ENCODE measurements around the gene XRCC6. TPM values are rescaled to one million over a fixed set of nuclear protein-coding genes. Genes with fewer than 3 reads are reported as not detected.
A peak's percentile ranks its signal among the peaks of the same experiment; 100 is the strongest.
"Not testable (repeated sequence)": the region's sequence is repeated elsewhere in the genome, so short reads cannot be mapped to it uniquely, and the experiment has no call there.

XRCC6 gene
- total RNA-seq, 1 donor: 251 TPM

DNA sequence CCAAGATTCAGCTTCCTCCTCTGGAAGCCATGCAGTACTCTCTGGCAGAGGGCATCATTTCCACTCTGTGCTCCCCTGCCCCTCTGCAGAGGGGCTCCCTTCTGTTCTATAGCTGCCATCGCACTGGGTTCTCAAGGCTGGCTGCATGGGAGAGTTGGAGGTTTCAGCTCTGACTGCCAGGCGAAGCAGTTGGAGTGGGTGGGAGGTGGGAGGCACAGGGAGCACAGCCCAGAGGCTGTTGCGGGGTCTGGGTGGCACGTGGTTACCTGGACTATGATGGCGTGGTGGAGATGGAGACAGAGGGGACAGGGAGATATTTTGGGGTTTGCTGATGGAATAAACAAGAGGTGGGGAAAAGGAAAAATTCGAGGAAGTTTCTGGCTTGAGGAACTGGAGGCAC is 36.2 kb upstream of the XRCC6 start:
- H3K27me3 ChIP-seq (ENCODE audit: insufficient read depth, low read length): no peaks in the 10 kb centered on the region
- peaks cover 41% of the 10 kb centered on the region for H3K79me2 ChIP-seq (ENCODE audit: insufficient read depth, low read length)
- no peak for TF ChIP-seq CTCF (IDR thresholded peaks at IDR 0.05; ENCODE audit: extremely low read depth, low read depth, low read length)

DNA sequence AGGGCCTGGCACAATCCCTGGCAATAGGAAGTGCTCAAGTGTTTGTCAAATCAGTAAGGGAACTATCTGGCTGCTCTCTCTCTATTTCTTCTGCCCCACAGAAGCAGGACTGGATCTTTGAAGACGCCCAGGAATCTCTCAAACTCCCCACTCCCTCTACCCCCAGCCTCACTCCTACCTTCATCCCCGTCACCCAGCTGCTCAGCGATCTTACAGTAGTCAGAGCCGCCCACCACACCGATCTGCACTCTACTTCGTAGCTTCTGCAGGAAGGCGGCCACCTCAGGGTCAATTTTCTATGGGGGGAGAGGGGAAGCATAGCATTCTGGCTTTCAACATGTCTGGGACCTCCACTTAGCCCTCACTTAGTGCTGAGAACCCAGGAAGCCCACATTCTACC is 35.2 kb upstream of the XRCC6 start:
- Histone ChIP-seq H3K79me2 (ENCODE audit: insufficient read depth, low read length) (peaks cover 41% of the 10 kb centered on the region), H4K20me1 (ENCODE audit: insufficient read depth, low read length) (peaks cover 11% of the 10 kb centered on the region), H3K27me3 (ENCODE audit: insufficient read depth, low read length) (no peaks in the 10 kb centered on the region), H3K9me3 (ENCODE audit: low read depth, low read length) (no peaks in the 10 kb centered on the region), H3K4me1 (ENCODE audit: insufficient read depth, low read length) (peaks cover 17% of the 10 kb centered on the region), H3K36me3 (ENCODE audit: insufficient read depth, low read length) (peaks cover 35% of the 10 kb centered on the region), H2AFZ (ENCODE audit: low read length) (no peak overlapping the region), H3K4me3 (ENCODE audit: insufficient read depth, low read length) (no peak overlapping the region), H3K27ac (ENCODE audit: low read depth, low read length) (no peak overlapping the region), H3K4me2 (ENCODE audit: insufficient read depth, low read length) (no peak overlapping the region)
- no peak for TF ChIP-seq CTCF (IDR thresholded peaks at IDR 0.05; ENCODE audit: extremely low read depth, low read depth, low read length)
- no peak for DNase-seq (ENCODE audit: insufficient read length, low spot score, missing footprints)

More for the DNA sequence above, 36.2 kb upstream of the XRCC6 start:
- H3K4me3 ChIP-seq (ENCODE audit: insufficient read depth, low read length): no peak overlapping the region
- H3K4me1 ChIP-seq (ENCODE audit: insufficient read depth, low read length): peaks cover 17% of the 10 kb centered on the region
- no peak overlapping the region for H3K4me2 ChIP-seq (ENCODE audit: insufficient read depth, low read length)
- no peaks in the 10 kb centered on the region for H3K9me3 ChIP-seq (ENCODE audit: low read depth, low read length)
- DNase-seq (ENCODE audit: insufficient read length, low spot score, missing footprints): peak; percentile 54
- H3K27ac ChIP-seq (ENCODE audit: low read depth, low read length): no peak overlapping the region
- H4K20me1 ChIP-seq (ENCODE audit: insufficient read depth, low read length): peaks cover 11% of the 10 kb centered on the region
- H3K36me3 ChIP-seq (ENCODE audit: insufficient read depth, low read length): peaks cover 41% of the 10 kb centered on the region
- no peak overlapping the region for H2AFZ ChIP-seq (ENCODE audit: low read length)

GRCh38 chr22:41587347-41587723 is 33.8 kb upstream of the XRCC6 start:
- Histone ChIP-seq H3K9me3 (ENCODE audit: low read depth, low read length) (no peaks in the 10 kb centered on the region), H3K36me3 (ENCODE audit: insufficient read depth, low read length) (peaks cover 32% of the 10 kb centered on the region), H2AFZ (ENCODE audit: low read length) (no peak overlapping the region), H3K27me3 (ENCODE audit: insufficient read depth, low read length) (no peaks in the 10 kb centered on the region), H3K4me3 (ENCODE audit: insufficient read depth, low read length) (no peak overlapping the region), H3K27ac (ENCODE audit: low read depth, low read length) (no peak overlapping the region), H4K20me1 (ENCODE audit: insufficient read depth, low read length) (peaks cover 11% of the 10 kb centered on the region), H3K4me2 (ENCODE audit: insufficient read depth, low read length) (peak overlapping the region; percentile 95), H3K79me2 (ENCODE audit: insufficient read depth, low read length) (peaks cover 41% of the 10 kb centered on the region), H3K4me1 (ENCODE audit: insufficient read depth, low read length) (peaks cover 17% of the 10 kb centered on the region)
- no peak for TF ChIP-seq CTCF (IDR thresholded peaks at IDR 0.05; ENCODE audit: extremely low read depth, low read depth, low read length)
- no peak for DNase-seq (ENCODE audit: insufficient read length, low spot score, missing footprints)

DNA sequence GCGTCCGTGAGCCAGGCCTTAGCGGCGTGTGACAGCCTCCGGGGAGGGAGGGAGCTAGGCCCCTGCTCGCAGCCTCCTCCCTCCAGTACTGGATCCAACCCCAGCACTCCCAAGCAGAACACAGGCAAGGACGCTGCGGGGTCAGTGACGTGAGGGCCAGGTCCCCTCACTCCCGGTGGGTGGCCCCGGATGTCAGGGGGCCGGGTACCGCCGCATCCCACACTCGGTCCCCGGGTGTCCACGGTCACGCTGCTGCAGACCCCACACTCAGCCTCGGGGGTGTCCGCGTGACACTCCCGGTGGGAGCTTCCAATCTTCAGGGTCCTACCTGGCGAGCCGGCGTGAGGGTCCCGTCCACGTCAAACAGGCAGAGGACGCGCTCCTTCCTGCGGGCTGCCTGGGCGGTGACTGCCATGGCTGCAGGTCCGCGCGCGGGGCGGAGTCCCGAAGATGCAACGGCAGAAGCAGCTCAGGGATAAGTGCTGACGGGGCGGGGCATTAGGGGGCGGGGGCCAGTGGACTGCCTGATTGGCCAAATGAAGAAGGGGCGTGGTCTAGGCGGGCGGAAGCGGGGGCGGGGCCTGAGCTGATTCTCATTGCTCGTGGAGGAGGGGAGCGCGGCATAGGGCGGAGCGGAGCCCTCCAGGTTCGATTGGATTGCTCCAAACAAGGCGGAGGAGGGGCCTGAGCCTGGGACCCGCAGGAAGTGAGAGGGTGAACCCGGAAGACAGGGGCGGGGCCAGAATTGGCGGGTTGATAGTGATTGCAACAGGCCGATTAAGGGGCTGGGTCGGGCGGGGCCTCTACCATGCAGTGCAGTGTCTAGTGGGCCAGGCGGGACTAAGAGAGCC is 31.5 kb upstream of the XRCC6 start, which contains the start of gene PMM1:
PMM1 (minus strand) TSS at position 450 of the 851 bp plus-strand sequence; CDS start at position 415, 35 bp downstream.
- Histone ChIP-seq H3K27me3 (ENCODE audit: insufficient read depth, low read length) (no peaks in the 10 kb centered on the region), H2AFZ (ENCODE audit: low read length) (peak within 1 kb of the TSS; percentile 89), H3K4me1 (ENCODE audit: insufficient read depth, low read length) (peaks cover 17% of the 10 kb centered on the region), H3K27ac (ENCODE audit: low read depth, low read length) (peak within 1 kb of the TSS; percentile 81), H3K4me3 (ENCODE audit: insufficient read depth, low read length) (peak within 1 kb of the TSS; percentile 99), H3K79me2 (ENCODE audit: insufficient read depth, low read length) (peaks cover 38% of the 10 kb centered on the region), H3K36me3 (ENCODE audit: insufficient read depth, low read length) (peaks cover 11% of the 10 kb centered on the region), H3K9me3 (ENCODE audit: low read depth, low read length) (no peaks in the 10 kb centered on the region), H3K4me2 (ENCODE audit: insufficient read depth, low read length) (peak within 1 kb of the TSS; percentile 95), H4K20me1 (ENCODE audit: insufficient read depth, low read length) (peaks cover 9% of the 10 kb centered on the region)
- no peak for TF ChIP-seq CTCF (IDR thresholded peaks at IDR 0.05; ENCODE audit: extremely low read depth, low read depth, low read length)
- DNase-seq (ENCODE audit: insufficient read length, low spot score, missing footprints): peak; percentile 100

DNA sequence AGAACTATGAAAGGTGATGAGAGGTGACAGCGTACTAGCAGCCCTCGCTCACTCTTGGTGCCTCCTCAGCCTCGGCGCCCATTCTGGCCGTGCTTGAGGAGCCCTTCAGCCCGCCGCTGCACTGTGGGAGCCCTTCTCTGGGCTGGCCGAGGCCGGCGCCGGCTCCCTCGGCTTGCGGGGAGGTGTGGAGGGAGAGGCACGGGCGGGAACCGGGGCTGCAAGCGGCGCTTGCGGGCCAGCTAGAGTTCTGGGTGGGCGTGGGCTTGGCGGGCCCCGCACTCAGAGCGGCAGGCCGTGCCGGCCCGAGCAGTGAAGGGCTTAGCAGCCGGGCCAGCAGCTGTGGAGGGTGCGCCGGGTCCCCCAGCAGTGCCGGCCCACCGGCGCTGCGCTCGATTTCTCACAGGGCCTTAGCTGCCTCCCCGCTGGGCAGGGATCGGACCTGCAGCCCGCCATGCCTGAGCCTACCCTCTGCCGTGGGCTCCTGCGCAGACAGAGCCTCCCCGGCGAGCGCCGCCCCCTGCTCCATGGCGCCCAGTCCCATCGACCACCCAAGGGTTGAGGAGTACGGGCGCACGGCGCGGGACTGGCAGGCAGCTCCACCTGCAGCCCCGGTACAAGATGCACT is 27.6 kb upstream of the XRCC6 start:
- not testable (repeated sequence) for H3K27ac ChIP-seq (ENCODE audit: low read depth, low read length); H3K4me2 ChIP-seq (ENCODE audit: insufficient read depth, low read length); H3K36me3 ChIP-seq (ENCODE audit: insufficient read depth, low read length); H3K4me3 ChIP-seq (ENCODE audit: insufficient read depth, low read length); H4K20me1 ChIP-seq (ENCODE audit: insufficient read depth, low read length); H2AFZ ChIP-seq (ENCODE audit: low read length); H3K9me3 ChIP-seq (ENCODE audit: low read depth, low read length); H3K27me3 ChIP-seq (ENCODE audit: insufficient read depth, low read length); DNase-seq (ENCODE audit: insufficient read length, low spot score, missing footprints)
- Histone ChIP-seq H3K4me1 (ENCODE audit: insufficient read depth, low read length) (peaks cover 17% of the 10 kb centered on the region), H3K79me2 (ENCODE audit: insufficient read depth, low read length) (peaks cover 12% of the 10 kb centered on the region)

Data from osteoblast (primary cell).